SK-N-MC (cell line): ENCODE data around the gene THADA.

Source experiments
- EZH2 ChIP-seq: fragments of 200-600 bp; sonication (generic); IDR thresholded peaks from one replicate; pipeline ENCODE4 v1.6.1; 2017; ENCODE audit warnings: antibody characterized with exemption
- FOXP2 ChIP-seq: optimal IDR thresholded peaks from 2 replicates; pipeline ENCODE3; 2011; ENCODE audit warnings: mild to moderate bottlenecking, moderate library complexity; ENCODE audit not compliant: insufficient read depth; ENCODE audit errors: extremely low read length, control extremely low read depth
- POLR2AphosphoS5 ChIP-seq: IDR thresholded peaks from 2 replicates; pipeline ENCODE4 v1.6.1; 2012; ENCODE audit warnings: mild to moderate bottlenecking, low read depth, low read length, borderline replicate concordance

DNA sequence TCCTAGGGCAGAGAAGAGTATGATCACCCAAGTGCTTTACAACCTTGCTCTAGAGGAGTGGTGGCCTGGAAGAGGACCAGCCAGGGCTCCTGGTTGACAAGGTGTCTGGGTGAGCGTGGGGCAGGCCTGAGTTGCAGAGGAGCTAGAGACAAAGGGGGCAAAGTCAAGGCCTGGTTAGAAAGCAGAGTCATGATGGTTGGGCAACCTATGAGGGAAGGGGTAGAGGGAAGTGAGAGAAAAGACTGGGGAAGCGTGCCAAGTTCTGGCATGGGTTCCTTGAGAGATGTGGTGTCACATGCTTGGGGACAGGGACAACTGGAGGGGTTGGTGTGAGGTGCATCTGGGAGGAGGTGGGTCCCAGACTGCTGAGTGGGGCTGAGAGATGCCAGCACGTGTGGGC is 382.9 kb downstream of the THADA start:
- TF ChIP-seq POLR2AphosphoS5 (no peak), EZH2 (no peak), FOXP2 (no peak)
